ENCODE results near the gene TSR3. TPM values are rescaled to one million over a fixed set of nuclear protein-coding genes. Genes with fewer than 3 reads are reported as not detected.

TSR3 gene
- total and polyA plus RNA-seq, 4 donors: 20.3 to 29.9 (median 28.9) TPM

DNA sequence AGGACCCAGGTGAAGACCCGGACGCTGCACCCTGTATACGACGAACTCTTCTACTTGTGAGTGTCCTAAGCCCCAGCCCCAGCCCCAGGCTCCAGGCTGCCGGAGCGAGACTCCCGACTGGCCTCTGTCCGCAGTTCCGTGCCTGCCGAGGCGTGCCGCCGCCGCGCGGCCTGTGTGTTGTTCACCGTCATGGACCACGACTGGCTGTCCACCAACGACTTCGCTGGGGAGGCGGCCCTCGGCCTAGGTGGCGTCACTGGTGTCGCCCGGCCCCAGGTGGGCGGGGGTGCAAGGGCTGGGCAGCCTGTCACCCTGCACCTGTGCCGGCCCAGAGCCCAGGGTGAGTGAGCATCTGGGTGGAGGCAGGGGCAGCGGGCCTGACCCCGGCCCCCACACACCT, 3.7 kb downstream of the TSR3 start:
- H3K4me3 ChIP-seq (ENCODE audit: low read depth in 1 of 3, low read length in 3 of 3): no peak overlapping the region
- WGBS: 94% methylated on average over 29 of the region's 29 CpGs
- peaks cover 7 to 42% (median 32%) of the 10 kb centered on the region in 4 donors for H3K4me1 ChIP-seq (ENCODE audit: control insufficient read depth in 4 of 4, insufficient read depth in 4 of 4, low read length in 3 of 4)
- H3K27me3 ChIP-seq (ENCODE audit: control insufficient read depth in 4 of 4, insufficient read depth in 4 of 4, low read length in 3 of 4): no peaks in the 10 kb centered on the region
- no peak overlapping the region for H3K9ac ChIP-seq (ENCODE audit: low read depth in 1 of 2, low read length in 2 of 2)
- H3K9me3 ChIP-seq (ENCODE audit: control insufficient read depth in 4 of 4, low read length in 3 of 4): no peaks in the 10 kb centered on the region
- peaks cover 3 to 14% (median 6%) of the 10 kb centered on the region in 4 donors for H3K36me3 ChIP-seq (ENCODE audit: control insufficient read depth in 4 of 4, insufficient read depth in 3 of 4, low read depth in 1 of 4, low read length in 3 of 4)
- H3K27ac ChIP-seq (ENCODE audit: low read depth in 1 of 2, low read length in 2 of 2): no peak overlapping the region
- TF ChIP-seq JUND (IDR thresholded peaks at IDR 0.05) (no peak), SP1 (IDR thresholded peaks at IDR 0.05) (no peak), EGR1 (IDR thresholded peaks at IDR 0.05; ENCODE audit: low read depth in 2 of 2) (no peak), NR2F2 (IDR thresholded peaks at IDR 0.05) (no peak), RXRA (IDR thresholded peaks at IDR 0.05) (no peak), FOXA1 (IDR thresholded peaks at IDR 0.05) (no peak), RAD21 (IDR thresholded peaks at IDR 0.05) (no peak), FOXA2 (IDR thresholded peaks at IDR 0.05) (no peak), TAF1 (conservative IDR thresholded peaks at IDR 0.05) (no peak), GABPA (IDR thresholded peaks at IDR 0.05 in 1 of 2, conservative IDR thresholded peaks at IDR 0.05 in 1 of 2) (no peak), HNF4A (conservative IDR thresholded peaks at IDR 0.05) (no peak)
- TF ChIP-seq, protein P1, sequence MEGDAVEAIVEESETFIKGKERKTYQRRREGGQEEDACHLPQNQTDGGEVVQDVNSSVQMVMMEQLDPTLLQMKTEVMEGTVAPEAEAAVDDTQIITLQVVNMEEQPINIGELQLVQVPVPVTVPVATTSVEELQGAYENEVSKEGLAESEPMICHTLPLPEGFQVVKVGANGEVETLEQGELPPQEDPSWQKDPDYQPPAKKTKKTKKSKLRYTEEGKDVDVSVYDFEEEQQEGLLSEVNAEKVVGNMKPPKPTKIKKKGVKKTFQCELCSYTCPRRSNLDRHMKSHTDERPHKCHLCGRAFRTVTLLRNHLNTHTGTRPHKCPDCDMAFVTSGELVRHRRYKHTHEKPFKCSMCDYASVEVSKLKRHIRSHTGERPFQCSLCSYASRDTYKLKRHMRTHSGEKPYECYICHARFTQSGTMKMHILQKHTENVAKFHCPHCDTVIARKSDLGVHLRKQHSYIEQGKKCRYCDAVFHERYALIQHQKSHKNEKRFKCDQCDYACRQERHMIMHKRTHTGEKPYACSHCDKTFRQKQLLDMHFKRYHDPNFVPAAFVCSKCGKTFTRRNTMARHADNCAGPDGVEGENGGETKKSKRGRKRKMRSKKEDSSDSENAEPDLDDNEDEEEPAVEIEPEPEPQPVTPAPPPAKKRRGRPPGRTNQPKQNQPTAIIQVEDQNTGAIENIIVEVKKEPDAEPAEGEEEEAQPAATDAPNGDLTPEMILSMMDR (IDR thresholded peaks at IDR 0.05; ENCODE audit: low read depth, low read length, missing input control): no peak
- TF ChIP-seq, protein P2, sequence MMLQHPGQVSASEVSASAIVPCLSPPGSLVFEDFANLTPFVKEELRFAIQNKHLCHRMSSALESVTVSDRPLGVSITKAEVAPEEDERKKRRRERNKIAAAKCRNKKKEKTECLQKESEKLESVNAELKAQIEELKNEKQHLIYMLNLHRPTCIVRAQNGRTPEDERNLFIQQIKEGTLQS (IDR thresholded peaks at IDR 0.05): no peak
- TF ChIP-seq, protein P3, sequence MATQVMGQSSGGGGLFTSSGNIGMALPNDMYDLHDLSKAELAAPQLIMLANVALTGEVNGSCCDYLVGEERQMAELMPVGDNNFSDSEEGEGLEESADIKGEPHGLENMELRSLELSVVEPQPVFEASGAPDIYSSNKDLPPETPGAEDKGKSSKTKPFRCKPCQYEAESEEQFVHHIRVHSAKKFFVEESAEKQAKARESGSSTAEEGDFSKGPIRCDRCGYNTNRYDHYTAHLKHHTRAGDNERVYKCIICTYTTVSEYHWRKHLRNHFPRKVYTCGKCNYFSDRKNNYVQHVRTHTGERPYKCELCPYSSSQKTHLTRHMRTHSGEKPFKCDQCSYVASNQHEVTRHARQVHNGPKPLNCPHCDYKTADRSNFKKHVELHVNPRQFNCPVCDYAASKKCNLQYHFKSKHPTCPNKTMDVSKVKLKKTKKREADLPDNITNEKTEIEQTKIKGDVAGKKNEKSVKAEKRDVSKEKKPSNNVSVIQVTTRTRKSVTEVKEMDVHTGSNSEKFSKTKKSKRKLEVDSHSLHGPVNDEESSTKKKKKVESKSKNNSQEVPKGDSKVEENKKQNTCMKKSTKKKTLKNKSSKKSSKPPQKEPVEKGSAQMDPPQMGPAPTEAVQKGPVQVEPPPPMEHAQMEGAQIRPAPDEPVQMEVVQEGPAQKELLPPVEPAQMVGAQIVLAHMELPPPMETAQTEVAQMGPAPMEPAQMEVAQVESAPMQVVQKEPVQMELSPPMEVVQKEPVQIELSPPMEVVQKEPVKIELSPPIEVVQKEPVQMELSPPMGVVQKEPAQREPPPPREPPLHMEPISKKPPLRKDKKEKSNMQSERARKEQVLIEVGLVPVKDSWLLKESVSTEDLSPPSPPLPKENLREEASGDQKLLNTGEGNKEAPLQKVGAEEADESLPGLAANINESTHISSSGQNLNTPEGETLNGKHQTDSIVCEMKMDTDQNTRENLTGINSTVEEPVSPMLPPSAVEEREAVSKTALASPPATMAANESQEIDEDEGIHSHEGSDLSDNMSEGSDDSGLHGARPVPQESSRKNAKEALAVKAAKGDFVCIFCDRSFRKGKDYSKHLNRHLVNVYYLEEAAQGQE (IDR thresholded peaks at IDR 0.05): no peak
- TF ChIP-seq, protein P4, sequence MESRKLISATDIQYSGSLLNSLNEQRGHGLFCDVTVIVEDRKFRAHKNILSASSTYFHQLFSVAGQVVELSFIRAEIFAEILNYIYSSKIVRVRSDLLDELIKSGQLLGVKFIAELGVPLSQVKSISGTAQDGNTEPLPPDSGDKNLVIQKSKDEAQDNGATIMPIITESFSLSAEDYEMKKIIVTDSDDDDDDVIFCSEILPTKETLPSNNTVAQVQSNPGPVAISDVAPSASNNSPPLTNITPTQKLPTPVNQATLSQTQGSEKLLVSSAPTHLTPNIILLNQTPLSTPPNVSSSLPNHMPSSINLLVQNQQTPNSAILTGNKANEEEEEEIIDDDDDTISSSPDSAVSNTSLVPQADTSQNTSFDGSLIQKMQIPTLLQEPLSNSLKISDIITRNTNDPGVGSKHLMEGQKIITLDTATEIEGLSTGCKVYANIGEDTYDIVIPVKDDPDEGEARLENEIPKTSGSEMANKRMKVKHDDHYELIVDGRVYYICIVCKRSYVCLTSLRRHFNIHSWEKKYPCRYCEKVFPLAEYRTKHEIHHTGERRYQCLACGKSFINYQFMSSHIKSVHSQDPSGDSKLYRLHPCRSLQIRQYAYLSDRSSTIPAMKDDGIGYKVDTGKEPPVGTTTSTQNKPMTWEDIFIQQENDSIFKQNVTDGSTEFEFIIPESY (IDR thresholded peaks at IDR 0.05): no peak
- TF ChIP-seq, protein P5, sequence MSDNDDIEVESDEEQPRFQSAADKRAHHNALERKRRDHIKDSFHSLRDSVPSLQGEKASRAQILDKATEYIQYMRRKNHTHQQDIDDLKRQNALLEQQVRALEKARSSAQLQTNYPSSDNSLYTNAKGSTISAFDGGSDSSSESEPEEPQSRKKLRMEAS (IDR thresholded peaks at IDR 0.05): no peak
- no peak for DNase-seq (ENCODE audit: low spot score)

Data from liver (tissue), 9 donors.